NCI-H526 treated with DMSO at 0.1 percent for 48 hours (cell line): ENCODE results near the gene APPBP2.

Experiments used
- DNase-seq: peaks from one replicate; lab custom pipeline; 2025; lab: John Stamatoyannopoulos, UW

The APPBP2 gene

DNA sequence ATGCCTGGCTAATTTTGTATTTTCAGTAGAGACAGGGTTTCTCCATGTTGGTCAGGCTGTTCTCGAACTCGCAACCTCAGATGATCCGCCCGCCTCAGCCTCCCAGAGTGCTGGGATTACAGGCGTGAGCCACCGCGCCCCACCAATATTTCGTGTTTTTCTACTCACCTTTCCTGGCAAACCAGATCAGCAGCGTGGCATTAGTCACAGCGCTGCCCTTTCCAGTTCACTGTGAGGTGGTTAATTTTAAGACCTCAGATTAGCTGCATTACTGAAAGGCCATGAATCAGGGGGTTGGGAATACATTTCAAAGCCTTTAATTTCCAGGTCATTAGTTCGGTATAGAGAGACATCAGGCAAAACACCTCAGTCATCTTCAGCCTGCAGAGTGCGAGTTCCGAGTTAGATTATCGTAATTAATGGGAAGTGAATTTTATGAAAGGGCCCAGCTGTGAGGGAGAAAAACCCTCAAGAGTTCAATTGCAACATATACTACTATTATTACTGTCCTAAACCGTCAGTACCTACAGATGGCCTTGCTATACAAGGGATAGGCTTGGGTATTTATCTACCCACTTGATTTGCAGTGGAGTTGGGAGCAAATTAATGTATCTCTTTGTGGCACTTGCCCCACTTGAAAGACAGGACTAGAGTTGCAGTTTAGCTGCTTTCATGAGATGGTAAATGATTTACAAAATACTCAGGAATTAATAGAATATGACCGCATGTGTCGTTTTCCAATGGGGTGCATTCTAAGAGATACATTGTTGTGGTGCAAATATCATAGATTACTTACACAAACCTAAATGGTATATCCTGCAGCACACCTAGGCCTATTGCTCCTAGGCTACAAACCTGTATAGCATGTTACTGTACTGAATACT is 132.0 kb downstream of the APPBP2 start:
- no peak for DNase-seq
